ENCODE results near the gene GAS2L3. TPM values are rescaled to one million over a fixed set of nuclear protein-coding genes. Genes with fewer than 3 reads are reported as not detected.

Gene GAS2L3
- total RNA-seq, 1 experiment from 2014 or later = 11.7 TPM

- Mint-ChIP-seq H3K9me3 (peaks cover 20 to 22% of the 10 kb centered on the region in 2 experiments), H3K4me1 (peaks cover under 1 to 1% of the 10 kb centered on the region in 2 experiments; a peak in 3 of 4 replicates), H3K27me3 (ENCODE audit: low read depth) (no peaks in the 10 kb centered on the region), H3K4me3 (no peak overlapping the region), H3K36me3 (ENCODE audit: insufficient read depth in 1 of 3, low read depth in 3 of 3) (peaks cover 14 to 19% (median 17%) of the 10 kb centered on the region in 3 experiments), H3K27ac (no peak overlapping the region)
- Histone ChIP-seq H3K56ac (ENCODE audit: insufficient read length, low read depth, low read length) (no peak overlapping the region), H3K9ac (ENCODE audit: extremely low read depth, insufficient read length, low read length) (no peak overlapping the region), H3K23ac (ENCODE audit: insufficient read length, low read depth, low read length) (no peak overlapping the region), H3K18ac (ENCODE audit: insufficient read length, low read depth, low read length) (no peak overlapping the region), H2BK12ac (ENCODE audit: insufficient read length, low read depth, low read length) (no peak overlapping the region), H3K4ac (ENCODE audit: low read depth, low read length) (no peak overlapping the region), H4K91ac (ENCODE audit: insufficient read length, low read depth, low read length) (no peak overlapping the region), H2BK15ac (ENCODE audit: low read depth, low read length) (no peak overlapping the region), H3K79me1 (ENCODE audit: insufficient read depth, low read depth, low read length, poor library complexity, severe bottlenecking) (no peaks in the 10 kb centered on the region), H3K23me2 (ENCODE audit: insufficient read length, low read depth, low read length, poor library complexity, severe bottlenecking) (no peaks in the 10 kb centered on the region), H3K4me1 (ENCODE audit: insufficient read depth, low read length) (no peaks in the 10 kb centered on the region), H4K5ac (ENCODE audit: insufficient read length, low read depth, low read length) (no peak overlapping the region), H2AK5ac (ENCODE audit: insufficient read length, low read length) (no peak overlapping the region), H3K27ac (ENCODE audit: insufficient read length, low read depth, low read length) (no peak overlapping the region), H3K14ac (ENCODE audit: insufficient read depth, low read length) (no peak overlapping the region), H4K8ac (replicated peaks; ENCODE audit: insufficient read length, low read depth, low read length) (no peak overlapping the region), H2AFZ (ENCODE audit: low read length) (no peak overlapping the region), H2BK120ac (ENCODE audit: low read depth, low read length, poor library complexity, severe bottlenecking) (no peak overlapping the region), H3T11ph (ENCODE audit: low read length) (no peak overlapping the region), H3K4me2 (ENCODE audit: insufficient read depth, insufficient read length, low read length) (no peak overlapping the region), H3K79me2 (ENCODE audit: insufficient read depth, low read length) (no peaks in the 10 kb centered on the region), H2BK20ac (ENCODE audit: low read depth, low read length, poor library complexity, severe bottlenecking) (no peak overlapping the region), H2BK5ac (ENCODE audit: insufficient read length, low read length) (no peak overlapping the region), H3K27me3 (ENCODE audit: insufficient read depth, low read length) (no peaks in the 10 kb centered on the region), H3K9me3 (ENCODE audit: control insufficient read depth, low read depth, low read length) (no peaks in the 10 kb centered on the region), H4K20me1 (ENCODE audit: control insufficient read depth, insufficient read depth, insufficient read length) (no peaks in the 10 kb centered on the region)
- TF ChIP-seq CTCF (conservative IDR thresholded peaks at IDR 0.05) = no peak
- no CpG with 5 or more reads among the region's 4 CpGs for whole genome bisulfite sequencing (ENCODE audit: extremely low coverage, insufficient read length, low lambda C conversion rate)
- no peak for DNase-seq
Measured at GRCh38 chr12:100591979-100592378, 18.5 kb downstream of the GAS2L3 start.

All from H9 (cell line).